GM12878 (cell line): Measurements from ENCODE around the gene RPS6KA4. TPM values are rescaled to one million over a fixed set of nuclear protein-coding genes. Genes with fewer than 3 reads are reported as not detected.
A peak's percentile ranks its signal among the peaks of the same experiment; 100 is the strongest.

Experiments used
- ATAC-seq: fragments of 200-7000 bp; cut with Tn5 transposase; 3 replicates; pipeline ENCODE4 v1.9.1; 2020; ENCODE audit warnings: mild to moderate bottlenecking, moderate library complexity
- BruUV-seq: library from RNA; stranded (reverse); fragments of 400-500 nt; replicated peaks from 2 replicates; lab custom pipeline; 2021; lab: Mats Ljungman, UMichigan
- CTCF ChIA-PET: fragments of 300-600 bp; sonication (Branson Sonifier 250); formaldehyde crosslinking; extraction: SDS; loops from one replicate; lab custom pipeline; 2021; ENCODE audit warnings: inconsistent platforms; lab: Yijun Ruan, JAX
- POLR2A ChIA-PET: fragments of 350-600 bp; formaldehyde crosslinking; extraction: SDS; loops from one replicate; lab custom pipeline; 2021; ENCODE audit warnings: inconsistent platforms; lab: Charles Lee
- RAD21 ChIA-PET: fragments of 300-600 bp; sonication (Branson Sonifier 250); formaldehyde crosslinking; loops from one replicate; lab custom pipeline; 2023; ENCODE audit warnings: antibody characterized with exemption; ENCODE audit not compliant: unreplicated experiment; lab: Charles Lee
- SMC1A ChIA-PET: fragments of 300-600 bp; sonication (Branson Sonifier 250); formaldehyde crosslinking; loops from one replicate; lab custom pipeline; 2023; ENCODE audit not compliant: unreplicated experiment, uncharacterized antibody; lab: Charles Lee
- DNase-seq: peaks from one replicate; pipeline ENCODE4 v3.0.0-alpha.2; 2011; ENCODE audit warnings: low read depth, low spot score
- FAIRE-seq: peaks from 3 replicates; lab custom pipeline; 2011; peaks lifted over from hg19 to GRCh38; lab: Jason Lieb, UNC
- H2AFZ ChIP-seq: 2 replicates; pipeline ENCODE4 v1.6.0; 2011; ENCODE audit warnings: low read depth, low read length, control low read depth; ENCODE audit not compliant: control insufficient read depth
- H3K27ac ChIP-seq: 2 replicates; pipeline ENCODE4 v1.5.1; 2011; ENCODE audit warnings: control low read depth; ENCODE audit not compliant: control insufficient read depth, insufficient read depth
- H3K27me3 ChIP-seq, 2 experiments: replicated peaks in 1 of 2; 2 replicates each; pipeline versions ENCODE4 v1.6.0 to v1.6.1; 2011; ENCODE audit warnings: low read length in 1 of 2; ENCODE audit not compliant: control insufficient read depth in 2 of 2, insufficient read depth in 2 of 2
- H3K36me3 ChIP-seq, 2 experiments: 2 replicates each; pipeline ENCODE4 v1.5.1; 2011; ENCODE audit warnings: low read length in 1 of 2; ENCODE audit not compliant: control insufficient read depth in 2 of 2, insufficient read depth in 2 of 2
- H3K4me1 ChIP-seq: 2 replicates; pipeline ENCODE4 v1.6.1; 2011; ENCODE audit warnings: mild to moderate bottlenecking, low read length, moderate library complexity, mixed read lengths; ENCODE audit not compliant: control insufficient read depth, insufficient read depth
- H3K4me2 ChIP-seq: 2 replicates; pipeline ENCODE4 v1.6.0; 2011; ENCODE audit warnings: control low read depth; ENCODE audit not compliant: control insufficient read depth, insufficient read depth
- H3K4me3 ChIP-seq: fragments of 200-600 bp; sonication (generic); 2 replicates; pipeline ENCODE4 v1.5.1; 2016
- H3K79me2 ChIP-seq: 2 replicates; pipeline ENCODE4 v1.6.0; 2011; ENCODE audit warnings: low read length; ENCODE audit not compliant: control insufficient read depth, insufficient read depth
- H3K9ac ChIP-seq: 2 replicates; pipeline ENCODE4 v1.8.0; 2011; ENCODE audit warnings: low read length, control low read depth, mixed read lengths; ENCODE audit not compliant: control insufficient read depth, insufficient read depth
- H3K9me3 ChIP-seq: replicated peaks from 3 replicates; pipeline ENCODE4 v1.5.1; 2011; ENCODE audit warnings: mild to moderate bottlenecking, low read length; ENCODE audit not compliant: control insufficient read depth, insufficient read depth
- H4K20me1 ChIP-seq: 2 replicates; pipeline ENCODE4 v1.6.0; 2011; ENCODE audit not compliant: control insufficient read depth, insufficient read depth
- BRCA1 ChIP-seq: IDR thresholded peaks from 2 replicates; pipeline ENCODE4 v1.6.1; 2011; ENCODE audit warnings: low read depth, low read length, improper control_type of control experiment
- CBX5 ChIP-seq: sonication (generic); IDR thresholded peaks from 2 replicates; pipeline ENCODE4 v1.6.1; 2016; ENCODE audit warnings: low read depth, moderate library complexity, mild to moderate bottlenecking, inconsistent platforms
- CHD4 ChIP-seq: fragments of 200-600 bp; sonication (generic); IDR thresholded peaks from 2 replicates; pipeline ENCODE4 v1.6.1; 2016; ENCODE audit warnings: mild to moderate bottlenecking
- CREM ChIP-seq: IDR thresholded peaks from 2 replicates; pipeline ENCODE4 v1.6.1; 2014; ENCODE audit warnings: antibody characterized with exemption, low read depth
- GABPA ChIP-seq: IDR thresholded peaks from 2 replicates; pipeline ENCODE4 v1.6.1; 2014; ENCODE audit warnings: antibody characterized with exemption, low read depth, mild to moderate bottlenecking, inconsistent platforms
- IKZF1 ChIP-seq: fragments of 450-650 bp; conservative IDR thresholded peaks from 2 replicates; pipeline ENCODE4 v1.6.1; 2017; ENCODE audit warnings: antibody characterized with exemption, mild to moderate bottlenecking
- IRF4 ChIP-seq: IDR thresholded peaks from 2 replicates; pipeline ENCODE4 v1.6.1; 2011; ENCODE audit warnings: low read depth, low read length
- MTA3 ChIP-seq: IDR thresholded peaks from 2 replicates; pipeline ENCODE4 v1.6.1; 2012; ENCODE audit warnings: low read length, inconsistent platforms, borderline replicate concordance
- POU2F2 ChIP-seq: IDR thresholded peaks from 3 replicates; pipeline ENCODE4 v1.6.1; 2011; ENCODE audit warnings: low read depth, mild to moderate bottlenecking, low read length, borderline replicate concordance
- RAD21 ChIP-seq: IDR thresholded peaks from 2 replicates; pipeline ENCODE4 v1.6.1; 2011; ENCODE audit warnings: mild to moderate bottlenecking, low read depth, low read length, moderate library complexity; ENCODE audit not compliant: insufficient read depth
- RELB ChIP-seq: fragments of 450-650 bp; IDR thresholded peaks from 2 replicates; pipeline ENCODE4 v1.6.1; 2017; ENCODE audit warnings: low read depth, mild to moderate bottlenecking, moderate library complexity
- SREBF2 ChIP-seq: IDR thresholded peaks from 2 replicates; pipeline ENCODE4 v1.6.1; 2012; ENCODE audit warnings: mild to moderate bottlenecking, low read length
- STAT1 ChIP-seq: fragments of 450-650 bp; conservative IDR thresholded peaks from 2 replicates; pipeline ENCODE4 v1.6.1; 2014; ENCODE audit warnings: antibody characterized with exemption, mild to moderate bottlenecking
- ZNF622 ChIP-seq: fragments of 450-650 bp; IDR thresholded peaks from 2 replicates; pipeline ENCODE4 v1.6.1; 2017; ENCODE audit warnings: mild to moderate bottlenecking, inconsistent platforms
- WGBS: methylation state at CpG from one replicate; pipeline ENCODE4 v1.1.6; 2016; ENCODE audit warnings: low lambda C conversion rate; ENCODE audit not compliant: insufficient replicate concordance, insufficient coverage; ENCODE audit errors: missing lambda C conversion rate; 5-methylcytosine and 5-hydroxymethylcytosine counted together
- in situ Hi-C: fragments of 300-500 bp; cut with MboI; formaldehyde crosslinking; loops from 9 replicates; pipeline ENCODE4 v1.14.3; 2018; ENCODE audit warnings: mixed read lengths
- intact Hi-C: fragments of 100-400 bp; cut with micrococcal nuclease; formaldehyde crosslinking; loops from one replicate; pipeline ENCODE4 v1.14.2; 2022; ENCODE audit not compliant: unreplicated experiment
- polyA plus RNA-seq, 11 experiments: library from polyadenylated mRNA; depleted of rRNA in 4 of 11; unstranded in 6 of 11; stranded (reverse) in 5 of 11; fragments of >200 nt; fragmentation: Nextera tagmentation in 4 of 11; fragmentation: Illumina TruSeq in 1 of 11; extraction: Ambion mirVana in 4 of 11; extraction: Trizol in 1 of 11; gene quantifications; 1 replicate in 1 of 11; 2 replicates in 10 of 11; pipeline versions ENCODE4 v1.2.1 to v1.2.3, GENCODE V29; 2011 to 2016; ENCODE audit warnings: inconsistent platforms in 2 of 11, missing spikeins in 2 of 11, low read depth in 1 of 11
- total RNA-seq, 4 experiments: library from RNA; depleted of rRNA in 3 of 4; stranded (reverse); fragments of >200 nt in 3 of 4; fragmentation: Illumina TruSeq in 1 of 4; extraction: Trizol in 1 of 4; gene quantifications; 2 replicates each; pipeline versions ENCODE4 v1.2.1 to v1.2.3, GENCODE V29; 2013 to 2021
- TF ChIP-seq, protein P1 (sequence below): IDR thresholded peaks from 2 replicates; pipeline ENCODE4 v1.6.1; 2012; ENCODE audit warnings: low read depth, low read length, improper control_type of control experiment
- TF ChIP-seq, protein P2 (sequence below): fragments of 450-650 bp; IDR thresholded peaks from 2 replicates; pipeline ENCODE4 v1.6.1; 2017; ENCODE audit warnings: mild to moderate bottlenecking, moderate library complexity

Gene RPS6KA4
- total and polyA plus RNA-seq, 10 of the 15 experiments (the other 5 are each of a cell fraction or from before 2014, with no cell fraction given) = 0.34 to 32.6 (median 11.3) TPM

- FAIRE-seq = peak; percentile 93
- TF ChIP-seq IRF4 (peak; percentile 91), GABPA (no peak), POU2F2 (peak; percentile 38; the same call in 2 of the 3 replicates), RELB (peak; percentile 69), CBX5 (no peak), BRCA1 (no peak), IKZF1 (peak; percentile 92), RAD21 (peak; percentile 53), CREM (0 out of 2 replicates have a peak, but pooled peaks have one; percentile 26), CHD4 (no peak), ZNF622 (no peak; the same call in 1 of the 2 replicates), SREBF2 (no peak), STAT1 (0 out of 2 replicates have a peak, but pooled peaks have one; percentile 13), MTA3 (no peak; the same call in 1 of the 2 replicates)
- TF ChIP-seq, protein P1, sequence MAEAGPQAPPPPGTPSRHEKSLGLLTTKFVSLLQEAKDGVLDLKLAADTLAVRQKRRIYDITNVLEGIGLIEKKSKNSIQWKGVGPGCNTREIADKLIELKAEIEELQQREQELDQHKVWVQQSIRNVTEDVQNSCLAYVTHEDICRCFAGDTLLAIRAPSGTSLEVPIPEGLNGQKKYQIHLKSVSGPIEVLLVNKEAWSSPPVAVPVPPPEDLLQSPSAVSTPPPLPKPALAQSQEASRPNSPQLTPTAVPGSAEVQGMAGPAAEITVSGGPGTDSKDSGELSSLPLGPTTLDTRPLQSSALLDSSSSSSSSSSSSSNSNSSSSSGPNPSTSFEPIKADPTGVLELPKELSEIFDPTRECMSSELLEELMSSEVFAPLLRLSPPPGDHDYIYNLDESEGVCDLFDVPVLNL = no peak
- TF ChIP-seq, protein P2, sequence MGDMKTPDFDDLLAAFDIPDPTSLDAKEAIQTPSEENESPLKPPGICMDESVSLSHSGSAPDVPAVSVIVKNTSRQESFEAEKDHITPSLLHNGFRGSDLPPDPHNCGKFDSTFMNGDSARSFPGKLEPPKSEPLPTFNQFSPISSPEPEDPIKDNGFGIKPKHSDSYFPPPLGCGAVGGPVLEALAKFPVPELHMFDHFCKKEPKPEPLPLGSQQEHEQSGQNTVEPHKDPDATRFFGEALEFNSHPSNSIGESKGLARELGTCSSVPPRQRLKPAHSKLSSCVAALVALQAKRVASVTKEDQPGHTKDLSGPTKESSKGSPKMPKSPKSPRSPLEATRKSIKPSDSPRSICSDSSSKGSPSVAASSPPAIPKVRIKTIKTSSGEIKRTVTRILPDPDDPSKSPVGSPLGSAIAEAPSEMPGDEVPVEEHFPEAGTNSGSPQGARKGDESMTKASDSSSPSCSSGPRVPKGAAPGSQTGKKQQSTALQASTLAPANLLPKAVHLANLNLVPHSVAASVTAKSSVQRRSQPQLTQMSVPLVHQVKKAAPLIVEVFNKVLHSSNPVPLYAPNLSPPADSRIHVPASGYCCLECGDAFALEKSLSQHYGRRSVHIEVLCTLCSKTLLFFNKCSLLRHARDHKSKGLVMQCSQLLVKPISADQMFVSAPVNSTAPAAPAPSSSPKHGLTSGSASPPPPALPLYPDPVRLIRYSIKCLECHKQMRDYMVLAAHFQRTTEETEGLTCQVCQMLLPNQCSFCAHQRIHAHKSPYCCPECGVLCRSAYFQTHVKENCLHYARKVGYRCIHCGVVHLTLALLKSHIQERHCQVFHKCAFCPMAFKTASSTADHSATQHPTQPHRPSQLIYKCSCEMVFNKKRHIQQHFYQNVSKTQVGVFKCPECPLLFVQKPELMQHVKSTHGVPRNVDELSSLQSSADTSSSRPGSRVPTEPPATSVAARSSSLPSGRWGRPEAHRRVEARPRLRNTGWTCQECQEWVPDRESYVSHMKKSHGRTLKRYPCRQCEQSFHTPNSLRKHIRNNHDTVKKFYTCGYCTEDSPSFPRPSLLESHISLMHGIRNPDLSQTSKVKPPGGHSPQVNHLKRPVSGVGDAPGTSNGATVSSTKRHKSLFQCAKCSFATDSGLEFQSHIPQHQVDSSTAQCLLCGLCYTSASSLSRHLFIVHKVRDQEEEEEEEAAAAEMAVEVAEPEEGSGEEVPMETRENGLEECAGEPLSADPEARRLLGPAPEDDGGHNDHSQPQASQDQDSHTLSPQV = 0 out of 2 replicates have a peak, but pooled peaks have one; percentile 21
Observed at GRCh38 chr11:64331569-64332371, 27.2 kb upstream of the RPS6KA4 start.

More at GRCh38 chr11:64331569-64332371, 27.2 kb upstream of the RPS6KA4 start:
- Histone ChIP-seq H2AFZ (peak overlapping the region; percentile 74), H3K27ac (peak overlapping the region; percentile 52), H3K9me3 (no peaks in the 10 kb centered on the region; the same call in 2 of the 3 replicates), H3K79me2 (no peaks in the 10 kb centered on the region), H3K9ac (peak overlapping the region; percentile 26), H3K36me3 (no peaks in the 10 kb centered on the region), H3K27me3 (no peaks in the 10 kb centered on the region), H3K4me2 (peak overlapping the region; percentile 19), H4K20me1 (no peaks in the 10 kb centered on the region), H3K4me1 (peaks cover 21% of the 10 kb centered on the region), H3K4me3 (no peak overlapping the region)
- BruUV-seq = no TSS peak
- ChIA-PET RAD21 (interaction anchor here (0.5 to 4.2 kb wide), 16 partner anchors 8 to 514 kb away, joined by 3 to 86 read pairs (median 4); partner anchors contain the start of genes CCDC88B, ESRRA, FERMT3 and PRDX5), CTCF (interaction anchor here (0.6 to 14.7 kb wide), 24 partner anchors 9 to 343 kb away, joined by 3 to 228 read pairs (median 5); partner anchors contain the start of genes CCDC88B, ESRRA, FERMT3 and PRDX5), POLR2A (interaction anchor here (0.9 to 2.7 kb wide), 10 partner anchors 8 to 125 kb away, joined by 3 to 27 read pairs (median 4); partner anchors contain the start of genes CCDC88B, ESRRA, FERMT3 and FKBP2), SMC1A (interaction anchor here (0.6 to 6.4 kb wide), 16 partner anchors 9 to 1773 kb away, joined by 3 to 71 read pairs (median 4); partner anchors contain the start of genes CATSPERZ, CCDC88B, ESRRA and FERMT3)
- in situ Hi-C loops = no loop called here
- peak; percentile 80 for ATAC-seq
- WGBS = 2% methylated on average over 20 of the region's 20 CpGs
- intact Hi-C loops = loop anchor here (1.0 kb wide), 2 partner anchors 13 to 25 kb away; partner anchors contain the start of gene PRDX5
- DNase-seq = peak; percentile 80
